LNCaP clone FGC (cell line): ENCODE data around the gene TRIM69.

Source experiments
- DNase-seq: peaks from one replicate; pipeline ENCODE4 v3.0.0-alpha.2; 2011; ENCODE audit warnings: low read depth
- H3K4me3 ChIP-seq: 2 replicates; pipeline ENCODE4 v1.5.1; 2011; ENCODE audit warnings: mild to moderate bottlenecking, low read depth, low read length, control low read depth
- TF ChIP-seq, protein P1 (sequence below): IDR thresholded peaks from 2 replicates; pipeline ENCODE4 v1.5.1; 2012; ENCODE audit warnings: mild to moderate bottlenecking; ENCODE audit not compliant: control insufficient read depth, insufficient read depth; ENCODE audit errors: extremely low read depth

TRIM69 gene

GRCh38 chr15:44712346-44713005, 23.9 kb upstream of the TRIM69 start:
- H3K4me3 ChIP-seq: peak overlapping the region; percentile 83
- DNase-seq: no peak

DNA sequence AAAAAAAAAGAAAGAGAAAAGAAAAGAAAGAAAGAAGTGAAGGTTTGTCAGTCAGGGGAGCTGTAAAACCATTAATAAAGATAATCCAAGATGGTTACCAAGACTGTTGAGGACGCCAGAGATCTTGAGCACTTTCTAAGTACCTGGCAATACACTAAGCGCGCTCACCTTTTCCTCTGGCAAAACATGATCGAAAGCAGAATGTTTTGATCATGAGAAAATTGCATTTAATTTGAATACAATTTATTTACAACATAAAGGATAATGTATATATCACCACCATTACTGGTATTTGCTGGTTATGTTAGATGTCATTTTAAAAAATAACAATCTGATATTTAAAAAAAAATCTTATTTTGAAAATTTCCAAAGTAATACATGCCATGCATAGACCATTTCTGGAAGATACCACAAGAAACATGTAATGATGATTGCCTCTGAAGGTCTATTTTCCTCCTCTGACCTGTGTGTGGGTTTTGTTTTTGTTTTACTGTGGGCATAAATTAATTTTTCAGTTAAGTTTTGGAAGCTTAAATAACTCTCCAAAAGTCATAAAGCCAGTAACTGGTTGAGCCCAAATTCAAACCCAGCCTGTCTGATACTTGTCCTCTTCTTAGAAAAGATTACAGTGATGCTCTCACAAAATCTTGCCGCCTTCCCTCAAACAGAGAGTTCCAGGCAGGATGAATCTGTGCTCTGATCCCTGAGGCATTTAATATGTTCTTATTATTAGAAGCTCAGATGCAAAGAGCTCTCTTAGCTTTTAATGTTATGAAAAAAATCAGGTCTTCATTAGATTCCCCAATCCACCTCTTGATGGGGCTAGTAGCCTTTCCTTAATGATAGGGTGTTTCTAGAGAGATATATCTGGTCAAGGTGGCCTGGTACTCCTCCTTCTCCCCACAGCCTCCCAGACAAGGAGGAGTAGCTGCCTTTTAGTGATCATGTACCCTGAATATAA, 23.0 kb upstream of the TRIM69 start:
- DNase-seq: no peak
- TF ChIP-seq, protein P1, sequence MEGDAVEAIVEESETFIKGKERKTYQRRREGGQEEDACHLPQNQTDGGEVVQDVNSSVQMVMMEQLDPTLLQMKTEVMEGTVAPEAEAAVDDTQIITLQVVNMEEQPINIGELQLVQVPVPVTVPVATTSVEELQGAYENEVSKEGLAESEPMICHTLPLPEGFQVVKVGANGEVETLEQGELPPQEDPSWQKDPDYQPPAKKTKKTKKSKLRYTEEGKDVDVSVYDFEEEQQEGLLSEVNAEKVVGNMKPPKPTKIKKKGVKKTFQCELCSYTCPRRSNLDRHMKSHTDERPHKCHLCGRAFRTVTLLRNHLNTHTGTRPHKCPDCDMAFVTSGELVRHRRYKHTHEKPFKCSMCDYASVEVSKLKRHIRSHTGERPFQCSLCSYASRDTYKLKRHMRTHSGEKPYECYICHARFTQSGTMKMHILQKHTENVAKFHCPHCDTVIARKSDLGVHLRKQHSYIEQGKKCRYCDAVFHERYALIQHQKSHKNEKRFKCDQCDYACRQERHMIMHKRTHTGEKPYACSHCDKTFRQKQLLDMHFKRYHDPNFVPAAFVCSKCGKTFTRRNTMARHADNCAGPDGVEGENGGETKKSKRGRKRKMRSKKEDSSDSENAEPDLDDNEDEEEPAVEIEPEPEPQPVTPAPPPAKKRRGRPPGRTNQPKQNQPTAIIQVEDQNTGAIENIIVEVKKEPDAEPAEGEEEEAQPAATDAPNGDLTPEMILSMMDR: peak; percentile 26; the same call in 1 of the 2 replicates
- H3K4me3 ChIP-seq: no peak overlapping the region

More at GRCh38 chr15:44712346-44713005, 23.9 kb upstream of the TRIM69 start:
- TF ChIP-seq, protein P1: no peak

DNA sequence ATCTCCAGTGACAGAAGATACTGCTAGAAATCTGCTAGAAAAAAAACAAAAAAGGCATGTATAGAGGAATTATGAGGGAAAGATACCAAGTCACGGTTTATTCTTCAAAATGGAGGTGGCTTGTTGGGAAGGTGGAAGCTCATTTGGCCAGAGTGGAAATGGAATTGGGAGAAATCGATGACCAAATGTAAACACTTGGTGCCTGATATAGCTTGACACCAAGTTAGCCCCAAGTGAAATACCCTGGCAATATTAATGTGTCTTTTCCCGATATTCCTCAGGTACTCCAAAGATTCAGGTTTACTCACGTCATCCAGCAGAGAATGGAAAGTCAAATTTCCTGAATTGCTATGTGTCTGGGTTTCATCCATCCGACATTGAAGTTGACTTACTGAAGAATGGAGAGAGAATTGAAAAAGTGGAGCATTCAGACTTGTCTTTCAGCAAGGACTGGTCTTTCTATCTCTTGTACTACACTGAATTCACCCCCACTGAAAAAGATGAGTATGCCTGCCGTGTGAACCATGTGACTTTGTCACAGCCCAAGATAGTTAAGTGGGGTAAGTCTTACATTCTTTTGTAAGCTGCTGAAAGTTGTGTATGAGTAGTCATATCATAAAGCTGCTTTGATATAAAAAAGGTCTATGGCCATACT, 21.1 kb upstream of the TRIM69 start:
- no peak overlapping the region for H3K4me3 ChIP-seq
- no peak for DNase-seq
- TF ChIP-seq, protein P1: no peak

DNA sequence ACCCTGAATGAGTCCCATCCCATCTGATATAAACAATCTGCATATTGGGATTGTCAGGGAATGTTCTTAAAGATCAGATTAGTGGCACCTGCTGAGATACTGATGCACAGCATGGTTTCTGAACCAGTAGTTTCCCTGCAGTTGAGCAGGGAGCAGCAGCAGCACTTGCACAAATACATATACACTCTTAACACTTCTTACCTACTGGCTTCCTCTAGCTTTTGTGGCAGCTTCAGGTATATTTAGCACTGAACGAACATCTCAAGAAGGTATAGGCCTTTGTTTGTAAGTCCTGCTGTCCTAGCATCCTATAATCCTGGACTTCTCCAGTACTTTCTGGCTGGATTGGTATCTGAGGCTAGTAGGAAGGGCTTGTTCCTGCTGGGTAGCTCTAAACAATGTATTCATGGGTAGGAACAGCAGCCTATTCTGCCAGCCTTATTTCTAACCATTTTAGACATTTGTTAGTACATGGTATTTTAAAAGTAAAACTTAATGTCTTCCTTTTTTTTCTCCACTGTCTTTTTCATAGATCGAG, 20.5 kb upstream of the TRIM69 start:
- no peak for DNase-seq
- no peak overlapping the region for H3K4me3 ChIP-seq
- TF ChIP-seq, protein P1: no peak

GRCh38 chr15:44716983-44717602, 19.2 kb upstream of the TRIM69 start:
- DNase-seq: no peak
- TF ChIP-seq, protein P1: no peak
- H3K4me3 ChIP-seq: no peak overlapping the region
